ENCODE measurements around the gene JPH4.

- no peak for TF ChIP-seq CTCF (IDR thresholded peaks at IDR 0.05; ENCODE audit: low read length)
- no peak for TF ChIP-seq EZH2 (IDR thresholded peaks at IDR 0.05; ENCODE audit: borderline replicate concordance, low read length)
These were observed 11.0 kb upstream of the JPH4 start for GRCh38 chr14:23589606-23590005.
